GM10248 (cell line): ENCODE data around the gene PKD1.

Source experiments
- CTCF ChIA-PET: fragments of 300-600 bp; sonication (Branson Sonifier 250); formaldehyde crosslinking; extraction: SDS; loops from one replicate; lab custom pipeline; 2021; ENCODE audit warnings: antibody characterized with exemption; lab: Yijun Ruan, JAX
- POLR2A ChIA-PET: fragments of 350-650 bp; sonication (Branson Sonifier 250); formaldehyde crosslinking; extraction: SDS; loops from one replicate; lab custom pipeline; 2020; ENCODE audit warnings: antibody characterized with exemption; lab: Yijun Ruan, JAX
- DNase-seq: peaks from one replicate; pipeline ENCODE4 v3.0.0; 2012; ENCODE audit errors: extremely low spot score
- TF ChIP-seq, protein P1 (sequence below): IDR thresholded peaks from 2 replicates; pipeline ENCODE4 v1.5.1; 2012; ENCODE audit warnings: mild to moderate bottlenecking, low read depth; ENCODE audit errors: extremely low read depth, missing control alignments, control extremely low read depth

The PKD1 gene

DNA sequence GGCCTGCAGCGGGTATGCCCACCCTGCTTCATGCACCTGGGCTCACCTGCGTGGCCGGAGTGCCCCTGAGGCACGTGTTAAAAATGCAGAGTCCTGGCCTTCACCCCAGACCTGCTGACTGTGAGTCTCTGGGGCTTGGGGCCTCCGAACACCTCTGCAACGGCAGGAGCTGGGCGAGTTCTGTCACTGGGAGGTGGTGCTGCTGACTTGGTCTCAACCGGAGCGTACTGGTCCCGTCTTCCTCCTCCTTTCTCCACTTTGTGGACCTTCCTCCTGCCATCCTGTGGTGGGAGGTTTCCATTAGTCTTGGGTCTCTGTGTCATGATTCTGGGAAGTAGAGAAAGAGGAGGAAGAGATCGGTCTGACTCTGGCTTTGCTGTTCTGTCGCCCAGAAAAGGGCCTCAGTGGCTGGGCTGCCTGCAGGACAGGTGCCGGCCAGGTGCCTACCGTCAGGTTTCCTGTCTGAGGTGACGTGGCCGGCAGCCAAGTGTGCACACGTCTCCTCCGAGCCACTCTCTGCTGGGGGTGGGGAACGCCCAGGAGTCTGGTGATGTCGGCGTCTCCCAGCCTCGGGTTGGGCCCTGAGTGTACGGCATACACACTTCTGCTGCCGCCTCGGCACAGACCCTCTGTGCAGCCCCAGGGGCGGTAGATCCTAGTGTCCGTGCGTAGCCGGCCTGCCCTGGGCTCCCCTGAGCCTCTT is 81.0 kb downstream of the PKD1 start:
- ChIA-PET CTCF (interaction anchor here (1.9 kb wide), 1 partner anchor 51 kb away, joined by 5 read pairs; no protein-coding TSS in a partner anchor), POLR2A (no interaction called here)
- TF ChIP-seq, protein P1, sequence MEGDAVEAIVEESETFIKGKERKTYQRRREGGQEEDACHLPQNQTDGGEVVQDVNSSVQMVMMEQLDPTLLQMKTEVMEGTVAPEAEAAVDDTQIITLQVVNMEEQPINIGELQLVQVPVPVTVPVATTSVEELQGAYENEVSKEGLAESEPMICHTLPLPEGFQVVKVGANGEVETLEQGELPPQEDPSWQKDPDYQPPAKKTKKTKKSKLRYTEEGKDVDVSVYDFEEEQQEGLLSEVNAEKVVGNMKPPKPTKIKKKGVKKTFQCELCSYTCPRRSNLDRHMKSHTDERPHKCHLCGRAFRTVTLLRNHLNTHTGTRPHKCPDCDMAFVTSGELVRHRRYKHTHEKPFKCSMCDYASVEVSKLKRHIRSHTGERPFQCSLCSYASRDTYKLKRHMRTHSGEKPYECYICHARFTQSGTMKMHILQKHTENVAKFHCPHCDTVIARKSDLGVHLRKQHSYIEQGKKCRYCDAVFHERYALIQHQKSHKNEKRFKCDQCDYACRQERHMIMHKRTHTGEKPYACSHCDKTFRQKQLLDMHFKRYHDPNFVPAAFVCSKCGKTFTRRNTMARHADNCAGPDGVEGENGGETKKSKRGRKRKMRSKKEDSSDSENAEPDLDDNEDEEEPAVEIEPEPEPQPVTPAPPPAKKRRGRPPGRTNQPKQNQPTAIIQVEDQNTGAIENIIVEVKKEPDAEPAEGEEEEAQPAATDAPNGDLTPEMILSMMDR, result no peak
- no peak for DNase-seq

DNA sequence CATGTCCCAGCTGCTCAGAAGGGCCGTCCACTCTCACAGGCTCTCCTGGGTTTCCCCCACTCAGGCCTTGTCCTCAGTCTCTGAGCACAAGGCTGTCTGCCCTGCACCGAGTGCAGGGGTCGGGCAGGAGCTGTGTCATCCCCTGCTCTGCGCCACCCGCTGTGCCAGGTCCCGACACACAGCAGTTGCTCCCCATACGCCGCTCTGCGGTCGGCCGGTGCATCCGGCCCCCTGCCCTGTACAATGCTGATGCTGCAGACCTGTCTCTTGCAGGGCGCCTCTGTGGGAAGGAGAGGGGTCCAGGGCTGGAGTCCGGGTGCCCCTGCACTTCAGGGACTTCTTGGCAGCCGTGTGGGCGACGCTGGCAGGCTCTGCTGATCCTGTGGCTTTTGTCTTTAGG is 81.8 kb downstream of the PKD1 start:
- POLR2A ChIA-PET, result no interaction called here
- CTCF ChIA-PET, result interaction anchor here (1.4 kb wide), 1 partner anchor 13 kb away, joined by 3 read pairs; no protein-coding TSS in a partner anchor
- DNase-seq, result no peak
- TF ChIP-seq, protein P1, result no peak

DNA sequence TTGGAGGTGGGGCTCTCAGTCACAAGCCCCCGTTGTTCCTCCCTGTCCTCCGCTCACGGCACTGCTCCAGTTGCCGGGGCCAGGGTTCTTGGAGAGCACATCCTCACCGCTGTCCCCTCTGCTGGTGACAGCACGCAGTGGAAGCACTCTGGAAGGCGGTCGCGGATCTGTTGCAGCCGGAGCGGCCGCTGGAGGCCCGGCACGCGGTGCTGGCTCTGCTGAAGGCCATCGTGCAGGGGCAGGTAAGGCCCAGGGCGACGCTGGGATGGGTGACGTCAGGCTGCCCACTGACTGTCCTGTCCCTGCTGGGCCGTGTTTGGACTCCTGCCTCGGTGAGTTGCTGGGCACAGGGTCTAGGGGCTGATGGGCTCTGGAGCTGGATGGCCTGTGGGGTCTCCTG is 82.5 kb downstream of the PKD1 start:
- POLR2A ChIA-PET, result no interaction called here
- TF ChIP-seq, protein P1, result no peak
- CTCF ChIA-PET, result interaction anchor here (1.4 kb wide), 1 partner anchor 14 kb away, joined by 3 read pairs; no protein-coding TSS in a partner anchor
- no peak for DNase-seq

DNA sequence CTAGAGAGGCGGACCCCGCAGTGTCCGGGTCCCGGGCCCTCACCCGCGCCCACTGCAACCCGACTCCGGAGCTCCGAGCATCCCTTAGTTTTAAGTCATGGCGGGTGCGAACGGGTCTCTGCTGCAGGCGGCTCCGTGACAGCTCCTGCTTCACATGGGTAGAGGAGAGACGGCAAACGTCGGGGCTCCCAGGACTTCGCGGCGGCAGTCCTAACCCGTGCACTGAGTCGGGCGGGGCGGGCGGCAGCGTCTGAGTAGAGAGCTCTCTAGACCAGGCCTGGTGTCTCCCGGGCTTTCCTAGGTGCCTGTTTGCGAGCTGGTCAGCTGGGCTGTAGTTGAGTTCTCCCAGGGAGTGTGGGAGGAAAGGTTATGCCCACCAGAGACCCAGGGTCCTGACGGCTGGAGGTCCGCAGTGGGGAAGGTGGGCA is 87.6 kb downstream of the PKD1 start:
- CTCF ChIA-PET, result interaction anchor here (0.7 to 3.3 kb wide), 8 partner anchors 21 to 105 kb away, joined by 3 to 23 read pairs (median 4); partner anchors contain the start of genes NHERF2 and TBL3
- no peak for DNase-seq
- POLR2A ChIA-PET, result interaction anchor here (1.8 kb wide), 1 partner anchor 107 kb away, joined by 12 read pairs; the partner anchor contains the start of gene TRAF7
- TF ChIP-seq, protein P1, result no peak

DNA sequence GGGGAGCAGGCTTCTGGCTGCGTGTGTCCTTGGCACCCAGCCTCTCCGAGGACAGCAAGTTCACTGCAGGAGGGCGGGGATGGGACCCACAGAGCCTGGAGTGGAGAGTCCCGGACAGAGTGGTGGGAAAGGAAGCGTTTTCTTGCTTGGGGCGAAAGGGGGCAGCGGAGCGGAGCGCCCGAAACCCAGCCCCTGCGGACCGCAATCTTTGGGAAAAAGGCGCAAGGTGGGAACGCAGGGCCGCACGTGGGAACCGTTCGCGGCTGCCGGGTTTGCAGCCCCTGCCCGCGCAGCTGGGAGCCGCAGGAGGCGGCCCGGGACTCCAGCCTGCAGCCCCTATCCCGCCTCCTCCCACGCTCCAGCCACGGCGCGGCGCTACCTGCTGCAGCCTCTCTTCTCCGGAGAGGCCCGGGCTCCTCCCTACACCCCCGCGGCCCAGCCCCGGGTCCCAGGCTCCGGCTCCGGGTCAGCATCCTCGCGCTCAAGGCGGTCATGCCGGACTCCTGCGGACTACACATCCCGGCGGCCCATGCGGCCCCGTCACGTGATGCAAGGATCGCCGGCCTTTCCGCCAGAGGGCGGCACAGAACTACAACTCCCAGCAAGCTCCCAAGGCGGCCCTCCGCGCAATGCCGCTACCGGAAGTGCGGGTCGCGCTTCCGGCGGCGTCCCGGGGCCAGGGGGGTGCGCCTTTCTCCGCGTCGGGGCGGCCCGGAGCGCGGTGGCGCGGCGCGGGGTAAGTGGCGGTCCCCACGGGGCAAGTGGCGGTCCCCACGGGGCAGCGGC is 88.2 kb downstream of the PKD1 start, which contains the start of the genes NTHL1 and TSC2:
NTHL1 (minus strand) TSS at position 505 of the 786 bp plus-strand sequence; CDS start at position 494, 11 bp downstream.
TSC2 (plus strand) TSS at position 656 of the 786 bp plus-strand sequence. CDS start 631 bp downstream, outside the sequence.
- TF ChIP-seq, protein P1, result no peak
- ChIA-PET CTCF (interaction anchor here (0.7 to 3.3 kb wide), 9 partner anchors 9 to 105 kb away, joined by 3 to 23 read pairs (median 4); partner anchors contain the start of genes NHERF2 and TBL3), POLR2A (interaction anchor here (1.8 kb wide), 1 partner anchor 108 kb away, joined by 12 read pairs; the partner anchor contains the start of gene TRAF7)
- DNase-seq, result peak; percentile 98

DNA sequence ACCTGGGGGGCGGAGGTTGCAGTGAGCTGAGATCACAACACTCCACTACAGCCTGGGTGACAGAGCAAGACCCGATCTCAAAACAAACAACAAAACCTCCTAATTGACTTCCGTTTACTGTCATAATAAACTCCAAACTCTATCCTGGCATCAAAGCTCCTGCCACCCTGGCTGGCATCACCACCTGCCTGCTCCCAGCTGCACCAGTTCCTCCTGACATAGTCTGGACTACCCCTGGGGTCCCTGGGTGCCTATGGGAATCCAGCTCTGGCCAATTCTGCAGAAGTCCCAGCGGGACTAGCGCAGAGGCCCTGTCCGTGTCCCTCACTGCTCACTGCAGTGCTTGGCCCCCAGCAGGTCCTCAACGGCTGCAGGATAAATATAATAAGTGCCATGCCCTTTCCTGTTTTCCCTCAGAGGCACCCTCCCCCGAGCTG is 88.8 kb downstream of the PKD1 start:
- no peak for DNase-seq
- CTCF ChIA-PET, result interaction anchor here (1.2 to 3.3 kb wide), 6 partner anchors 10 to 104 kb away, joined by 3 to 23 read pairs (median 5); no protein-coding TSS in a partner anchor
- TF ChIP-seq, protein P1, result no peak
- POLR2A ChIA-PET, result interaction anchor here (0.7 to 1.8 kb wide), 2 partner anchors 108 to 109 kb away, joined by 3 to 12 read pairs; partner anchors contain the start of gene TRAF7
